DMS79 treated with DMSO at 0.1 percent for 48 hours (cell line): ENCODE measurements around the gene RPL31.
A peak's percentile ranks its signal among the peaks of the same experiment; 100 is the strongest.

Experiments used
- DNase-seq: peaks from one replicate; lab custom pipeline; 2025; lab: John Stamatoyannopoulos, UW

Gene RPL31

DNA sequence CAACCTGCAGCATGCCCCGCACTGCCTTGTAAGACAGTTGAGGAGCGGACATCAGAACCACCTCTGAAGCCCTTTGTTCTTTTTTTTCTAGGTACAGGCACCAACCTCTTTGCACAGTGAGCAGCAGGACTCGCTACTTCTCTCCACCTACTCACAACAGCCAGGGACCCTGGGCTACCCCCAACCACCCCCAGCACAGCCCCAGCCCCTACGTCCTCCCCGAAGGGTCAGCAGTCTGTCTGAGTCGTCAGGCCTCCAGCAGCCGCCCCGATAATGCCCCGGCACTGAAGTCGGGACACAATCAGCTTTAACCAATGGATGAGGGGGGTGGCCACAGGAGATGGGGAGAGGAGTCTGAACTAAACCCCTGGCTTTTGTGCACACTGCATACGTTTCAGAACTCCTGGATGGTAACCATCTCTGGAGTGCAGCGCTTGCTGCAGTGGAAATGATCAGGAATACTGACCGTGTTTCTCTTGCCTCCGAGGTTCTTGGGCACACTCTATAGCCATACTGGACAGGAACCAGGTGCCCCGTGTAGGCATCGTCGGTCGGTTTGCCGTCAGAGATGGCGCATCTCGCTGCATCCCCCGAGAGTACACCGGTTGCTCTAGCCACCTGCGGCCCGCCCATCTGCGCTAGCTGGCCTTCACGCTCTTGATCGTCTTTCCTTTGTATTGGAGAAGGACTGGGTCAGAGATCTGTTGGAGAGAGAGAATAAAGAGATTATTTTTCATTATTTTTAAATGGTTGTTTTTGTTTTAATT lies 6.6 kb upstream of the RPL31 start:
- no peak for DNase-seq

DNA sequence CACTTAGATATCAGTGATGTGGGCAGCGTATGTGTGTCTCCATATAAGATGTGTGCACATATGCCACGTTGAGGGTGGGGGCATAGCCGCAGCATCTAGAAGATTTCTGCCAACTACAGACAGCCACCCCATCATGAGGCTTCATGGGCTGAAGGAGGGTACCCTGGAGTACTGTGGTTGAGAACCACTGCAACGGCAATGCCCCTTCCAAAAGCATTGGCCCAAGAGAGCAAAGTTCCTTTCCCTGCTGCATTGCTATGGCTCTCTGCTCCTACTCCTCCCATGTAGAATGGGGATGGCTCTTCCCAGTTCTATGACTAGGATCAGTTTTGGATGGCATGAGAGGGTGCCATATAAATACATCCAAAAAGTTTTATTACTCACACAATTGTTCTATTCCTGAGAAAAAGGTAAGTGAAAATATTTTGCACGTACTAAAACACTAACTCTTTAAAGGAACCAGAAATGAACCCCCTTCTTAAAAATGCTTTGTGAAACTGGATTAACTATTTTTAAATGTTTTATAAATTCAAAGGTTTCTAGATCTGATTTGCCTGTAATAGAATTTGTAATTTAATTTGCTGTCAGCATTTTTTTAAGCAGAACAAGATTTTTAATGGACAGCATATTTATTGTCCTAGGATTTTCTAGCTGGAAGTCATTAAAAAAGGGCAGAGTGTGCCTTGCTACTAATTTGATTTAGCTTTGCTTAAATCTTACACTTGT lies 4.4 kb upstream of the RPL31 start:
- DNase-seq: no peak

DNA sequence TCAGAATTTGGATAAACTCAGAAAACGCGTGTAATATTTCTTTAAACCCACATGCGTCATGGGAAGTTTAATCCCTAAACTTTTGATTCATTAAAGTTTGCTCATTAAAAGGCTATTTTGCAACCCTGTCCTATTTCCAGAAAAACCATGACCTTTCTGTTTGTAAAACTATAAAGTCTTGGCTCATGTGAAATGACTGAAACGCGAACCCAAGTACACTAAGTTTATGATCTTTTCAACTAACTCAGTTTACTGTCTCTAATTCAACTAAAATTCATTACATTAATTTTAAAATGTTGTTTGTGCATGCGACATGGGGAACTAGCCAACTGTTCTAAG lies 3.9 kb upstream of the RPL31 start:
- DNase-seq: no peak

DNA sequence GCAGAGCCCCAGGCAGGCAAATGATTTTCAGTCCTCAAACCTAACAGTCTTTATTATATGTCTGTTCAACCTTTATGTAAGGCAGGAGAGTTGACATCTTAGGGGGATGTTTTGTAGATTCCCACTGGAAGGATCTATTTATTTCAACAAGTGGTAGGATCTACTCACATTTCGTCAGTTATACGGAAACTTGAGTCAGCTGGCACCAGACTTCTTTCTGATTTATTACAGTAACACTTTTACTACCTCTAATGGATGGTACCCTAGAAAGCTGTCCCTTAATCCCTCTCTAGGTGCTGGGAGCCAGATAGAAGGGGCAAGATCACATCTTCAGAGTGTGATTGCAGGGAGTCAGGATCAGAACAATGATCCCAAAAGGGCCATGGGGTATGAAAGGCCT lies 2.1 kb upstream of the RPL31 start:
- no peak for DNase-seq

DNA sequence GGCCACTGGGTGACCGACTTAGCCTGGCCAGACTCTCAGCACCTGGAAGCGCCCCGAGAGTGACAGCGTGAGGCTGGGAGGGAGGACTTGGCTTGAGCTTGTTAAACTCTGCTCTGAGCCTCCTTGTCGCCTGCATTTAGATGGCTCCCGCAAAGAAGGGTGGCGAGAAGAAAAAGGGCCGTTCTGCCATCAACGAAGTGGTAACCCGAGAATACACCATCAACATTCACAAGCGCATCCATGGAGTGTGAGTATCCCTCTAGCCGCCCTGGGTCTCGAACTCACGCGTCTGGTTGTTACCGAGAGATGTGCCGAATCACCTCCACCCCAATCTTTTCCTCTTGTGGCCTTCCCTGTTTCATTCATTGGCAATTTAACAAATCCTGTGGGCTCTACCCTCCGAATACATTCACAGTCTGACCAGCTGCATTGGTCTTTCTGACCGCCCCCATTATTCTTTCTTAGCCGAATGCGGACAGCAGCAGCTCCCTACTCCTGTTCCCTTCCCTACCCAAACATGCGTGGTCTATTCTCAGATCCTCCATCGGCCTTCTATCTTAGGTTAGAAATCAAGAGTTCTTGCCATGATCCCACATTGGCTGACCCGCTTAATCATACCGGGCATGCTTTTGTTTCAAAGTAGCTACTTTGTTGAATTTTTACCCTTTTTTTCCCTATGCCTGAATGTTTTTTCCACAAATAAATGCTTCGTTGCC lies 631 bp downstream of the RPL31 start:
- no peak for DNase-seq

DNA sequence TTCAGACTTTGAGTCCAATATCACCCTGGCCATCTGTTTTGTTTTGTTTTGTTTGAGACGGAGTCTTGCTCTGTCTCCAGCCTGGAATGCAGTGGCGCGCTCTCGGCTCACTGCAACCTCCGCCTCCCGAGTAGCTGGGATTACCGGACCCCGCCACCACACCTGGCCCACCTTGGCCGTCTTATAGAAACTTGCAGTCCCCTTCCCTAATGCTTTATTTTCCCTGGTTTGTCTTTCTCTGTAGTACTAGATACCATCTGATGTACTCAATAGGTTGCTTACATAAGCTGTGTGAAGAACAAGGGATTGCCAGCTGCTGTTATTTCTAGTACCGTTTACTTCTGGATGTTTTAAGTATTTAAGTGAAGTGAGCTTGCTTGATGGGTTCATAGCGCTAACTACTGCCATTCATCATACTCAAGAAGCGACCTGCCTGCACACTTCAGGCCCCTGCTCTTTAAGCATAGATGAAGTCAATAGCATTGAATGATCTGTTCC lies 1.2 kb downstream of the RPL31 start:
- DNase-seq: no peak

DNA sequence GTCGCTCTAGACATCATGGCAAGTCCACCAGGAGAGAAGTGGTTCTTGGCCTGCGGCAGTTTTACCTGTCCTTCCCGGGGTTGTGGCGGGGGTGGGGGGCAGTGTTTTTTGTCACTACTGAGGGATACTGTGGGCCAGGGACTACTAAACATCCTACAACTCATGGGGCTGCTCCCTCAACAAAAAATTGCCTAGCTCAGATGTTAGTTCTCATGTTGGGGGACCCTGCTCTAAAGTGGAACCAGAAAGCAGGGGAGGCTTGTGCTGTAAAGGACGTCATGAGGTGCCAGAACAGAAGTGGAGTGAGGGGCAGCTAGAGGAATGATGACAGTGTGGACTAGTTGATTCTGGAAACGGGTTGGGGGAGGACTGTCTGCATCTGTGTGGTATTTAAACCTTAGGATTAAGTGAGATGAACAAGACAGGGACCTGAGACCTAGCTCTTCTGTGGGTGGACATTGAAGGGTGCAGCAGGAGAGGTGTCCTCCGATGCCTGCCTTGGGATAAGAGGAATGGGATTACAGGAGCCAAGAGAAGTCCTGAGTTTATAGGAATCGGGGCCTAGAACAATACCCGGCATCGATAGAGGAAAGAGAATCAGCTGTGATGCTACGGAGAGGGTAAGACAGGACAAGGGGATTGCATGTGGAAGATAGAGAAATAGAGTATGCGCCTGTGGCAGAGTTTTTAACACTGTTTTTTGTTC lies 2.7 kb downstream of the RPL31 start:
- no peak for DNase-seq

DNA sequence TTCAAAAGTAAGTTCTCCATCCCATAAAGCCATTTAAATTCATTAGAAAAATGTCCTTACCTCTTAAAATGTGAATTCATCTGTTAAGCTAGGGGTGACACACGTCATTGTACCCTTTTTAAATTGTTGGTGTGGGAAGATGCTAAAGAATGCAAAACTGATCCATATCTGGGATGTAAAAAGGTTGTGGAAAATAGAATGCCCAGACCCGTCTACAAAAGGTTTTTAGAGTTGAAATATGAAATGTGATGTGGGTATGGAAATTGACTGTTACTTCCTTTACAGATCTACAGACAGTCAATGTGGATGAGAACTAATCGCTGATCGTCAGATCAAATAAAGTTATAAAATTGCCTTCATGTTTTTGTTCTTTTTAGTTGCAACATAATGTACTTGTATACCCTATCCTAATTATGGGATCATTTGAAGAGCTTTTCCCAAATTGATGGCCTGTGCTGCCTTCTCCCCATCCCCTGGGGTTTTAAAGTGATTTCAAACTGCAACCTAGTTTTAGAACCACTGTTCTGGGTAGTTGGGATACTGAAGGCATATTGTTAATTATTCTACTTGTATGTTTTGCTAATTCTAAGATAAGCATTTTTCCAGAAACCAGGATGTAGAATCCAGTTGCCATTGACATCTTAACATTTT lies 4.1 kb downstream of the RPL31 start:
- DNase-seq: no peak

DNA sequence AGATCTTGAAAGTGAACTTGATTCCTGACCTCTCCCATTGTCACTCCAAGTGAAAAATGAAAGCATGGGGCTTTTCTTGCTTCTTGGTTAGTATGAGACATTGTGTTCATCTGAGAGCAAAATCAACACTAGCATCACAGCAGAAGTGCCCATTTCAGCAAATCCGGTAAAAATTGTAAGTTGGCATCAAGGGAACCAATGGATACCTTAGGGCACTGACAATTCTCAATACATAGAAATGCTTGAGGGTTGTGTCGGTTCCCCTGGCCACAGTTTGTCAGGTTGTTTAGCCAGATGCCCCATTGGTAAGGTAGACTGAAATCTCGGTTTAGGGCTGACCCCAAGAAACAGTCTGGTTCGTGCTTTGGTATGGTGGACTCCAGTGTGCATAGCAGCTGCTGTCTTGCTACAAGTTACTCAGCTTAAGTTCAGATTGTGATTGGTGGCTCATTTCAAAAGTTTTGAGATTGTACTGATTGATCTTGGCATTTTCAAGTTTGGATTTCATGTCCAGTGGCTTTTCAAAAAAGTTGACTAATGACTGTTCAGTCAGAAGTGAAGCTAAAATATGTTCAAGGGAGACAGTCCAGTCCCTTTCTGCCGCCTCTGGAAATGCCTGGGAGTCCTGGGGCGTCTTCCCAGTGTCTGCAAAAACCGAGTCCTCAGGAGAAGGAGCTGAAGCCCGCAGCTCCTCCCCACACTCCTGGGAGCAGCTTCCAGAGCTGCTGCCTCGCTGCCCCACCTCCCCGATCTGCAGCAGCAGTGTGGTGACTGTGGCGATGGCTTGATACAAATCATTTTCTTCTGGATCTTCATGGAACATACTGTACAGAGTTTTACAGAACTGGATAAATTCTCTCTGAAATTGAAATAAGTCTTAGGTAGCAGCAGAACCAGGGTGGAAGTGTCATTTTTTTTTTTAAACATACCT lies 5.6 kb downstream of the RPL31 start:
- DNase-seq: no peak

DNA sequence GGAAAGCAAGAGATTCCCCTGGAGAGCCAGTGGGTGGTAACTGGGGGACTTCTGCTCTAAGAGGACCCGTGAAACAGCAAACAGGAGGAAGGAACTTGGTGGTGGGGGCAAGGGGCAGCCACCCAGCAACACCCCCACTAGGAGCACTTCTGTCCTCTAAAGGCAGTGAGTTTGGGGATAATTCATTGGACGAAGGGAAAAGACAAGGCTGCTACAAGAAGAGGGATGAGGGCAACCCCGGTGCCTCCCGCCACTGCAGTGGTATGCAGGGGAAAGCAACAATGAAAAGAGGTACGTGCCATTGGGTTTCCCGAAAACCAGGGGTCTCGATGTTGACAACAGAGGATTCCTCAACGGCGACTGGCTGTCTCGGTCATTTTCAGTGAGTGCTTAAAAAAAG lies 9.1 kb downstream of the RPL31 start:
- DNase-seq: no peak

DNA sequence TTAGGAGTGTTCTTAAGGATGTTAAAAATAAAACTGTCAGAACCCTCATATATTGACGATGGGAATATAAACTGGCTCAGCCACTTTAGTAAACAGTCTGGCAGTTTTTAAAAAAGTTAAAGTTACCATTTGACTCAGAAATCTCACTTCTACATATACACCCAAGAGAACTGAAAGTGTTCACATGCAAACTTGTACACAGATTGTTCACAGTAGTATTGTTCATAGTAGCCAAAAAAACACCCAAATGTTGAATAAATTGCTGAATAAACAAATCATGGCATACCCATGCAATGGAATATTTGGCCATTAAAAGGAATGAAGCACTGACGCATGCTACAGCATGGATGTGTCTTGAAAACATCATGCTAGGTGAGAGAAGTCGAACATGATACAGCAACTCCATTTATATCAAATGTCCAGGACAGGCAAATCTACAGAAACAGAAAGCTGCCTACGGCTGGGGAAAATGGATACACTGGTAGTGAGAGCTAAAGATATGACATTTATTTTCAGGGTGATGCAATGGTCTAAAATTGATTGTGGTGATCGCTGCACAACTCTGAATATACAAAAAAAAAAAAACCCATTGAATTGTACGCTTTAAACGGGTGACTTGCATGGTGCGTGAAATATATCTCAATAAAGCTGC lies 10.1 kb downstream of the RPL31 start:
- no peak for DNase-seq

DNA sequence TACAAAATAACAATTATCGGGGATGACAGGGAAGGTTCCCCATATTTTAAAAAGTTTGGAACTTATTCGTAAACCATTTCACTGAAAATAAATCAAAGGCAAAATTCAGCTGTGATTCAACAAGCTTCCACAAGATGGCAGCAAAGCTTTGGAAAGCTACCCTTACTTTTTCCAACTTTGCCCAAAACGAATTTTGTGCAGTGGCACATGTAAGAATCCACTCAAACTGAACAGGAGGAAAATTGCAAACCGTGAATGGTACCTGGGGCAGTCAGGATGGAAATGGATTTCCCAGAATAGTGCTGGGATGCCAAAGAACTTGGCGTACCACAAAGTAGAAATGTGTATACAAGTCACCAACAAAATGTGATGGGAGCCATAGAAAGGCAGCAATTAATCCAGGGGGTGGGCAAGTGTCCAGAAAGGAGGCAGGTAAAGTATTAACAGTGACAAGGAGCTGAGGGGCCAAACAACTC lies 10.7 kb downstream of the RPL31 start:
- peak; percentile 3 for DNase-seq

GRCh38 chr2:101014264-101014857 lies 12.3 kb downstream of the RPL31 start:
- DNase-seq: no peak

GRCh38 chr2:101017371-101017770 lies 15.3 kb downstream of the RPL31 start:
- DNase-seq: no peak

GRCh38 chr2:101018934-101019333 lies 16.8 kb downstream of the RPL31 start:
- no peak for DNase-seq

DNA sequence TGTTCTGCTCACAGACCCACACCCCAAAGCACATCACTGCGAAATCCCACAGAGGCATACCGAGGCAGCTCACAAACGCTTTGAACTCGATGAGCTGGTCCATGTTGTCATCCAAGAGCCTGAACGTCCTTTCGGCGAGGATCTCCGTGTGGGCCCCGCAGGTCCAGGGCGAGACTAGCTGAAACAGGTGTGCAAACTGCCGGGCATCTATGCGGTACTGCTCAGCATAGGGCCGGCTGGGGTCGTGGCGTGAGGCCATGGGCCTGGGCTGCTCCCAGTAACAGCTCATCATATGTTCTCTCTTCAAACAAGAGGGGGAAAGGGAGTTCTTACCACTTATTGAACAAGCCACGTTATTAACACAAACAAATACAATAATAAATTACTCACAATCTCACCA lies 20.1 kb downstream of the RPL31 start:
- no peak for DNase-seq

DNA sequence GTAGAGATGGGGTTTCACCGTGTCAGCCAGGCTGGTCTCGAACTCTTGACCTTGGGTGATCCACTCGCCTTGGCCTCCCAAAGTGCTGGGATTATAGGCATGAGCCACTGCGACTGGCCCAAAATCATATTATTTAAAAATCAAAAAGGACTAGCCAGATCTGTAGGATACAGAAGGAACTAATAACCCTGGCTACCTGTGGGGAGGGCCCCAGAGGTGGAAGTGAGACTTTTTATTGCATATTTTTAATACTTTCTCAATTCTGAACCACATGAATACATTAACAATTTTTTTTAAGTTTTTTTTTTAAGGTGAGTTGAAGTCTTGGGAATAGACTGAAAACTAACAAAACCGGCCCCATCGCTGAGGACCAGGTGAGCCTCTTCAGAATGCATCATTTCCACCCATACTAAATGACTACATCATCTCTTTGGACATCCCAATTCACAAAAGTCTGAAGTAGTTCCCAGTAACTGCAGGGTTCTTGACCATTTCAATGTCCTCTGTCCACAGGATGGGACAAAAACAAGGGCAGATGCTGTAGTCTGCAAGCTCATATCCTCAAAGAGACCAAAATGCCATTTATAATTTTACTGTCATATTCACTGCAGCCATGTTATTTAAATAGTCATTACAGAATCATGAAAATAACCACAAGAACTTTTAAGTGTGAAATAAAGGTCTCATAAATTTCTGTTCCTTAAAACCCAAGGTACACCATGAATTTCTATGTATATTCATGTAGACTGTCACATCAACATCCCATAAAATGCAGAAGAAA lies 21.4 kb downstream of the RPL31 start:
- DNase-seq: no peak

GRCh38 chr2:101025561-101025960 lies 23.5 kb downstream of the RPL31 start:
- no peak for DNase-seq

- no peak for DNase-seq
These were observed 24.2 kb downstream of the RPL31 start for GRCh38 chr2:101026253-101026701.
